NCI-H510A (cell line): ENCODE results near the gene HMX1.

Source experiments
- DNase-seq: peaks from one replicate; lab custom pipeline; 2025; lab: John Stamatoyannopoulos, UW

The HMX1 gene

DNA sequence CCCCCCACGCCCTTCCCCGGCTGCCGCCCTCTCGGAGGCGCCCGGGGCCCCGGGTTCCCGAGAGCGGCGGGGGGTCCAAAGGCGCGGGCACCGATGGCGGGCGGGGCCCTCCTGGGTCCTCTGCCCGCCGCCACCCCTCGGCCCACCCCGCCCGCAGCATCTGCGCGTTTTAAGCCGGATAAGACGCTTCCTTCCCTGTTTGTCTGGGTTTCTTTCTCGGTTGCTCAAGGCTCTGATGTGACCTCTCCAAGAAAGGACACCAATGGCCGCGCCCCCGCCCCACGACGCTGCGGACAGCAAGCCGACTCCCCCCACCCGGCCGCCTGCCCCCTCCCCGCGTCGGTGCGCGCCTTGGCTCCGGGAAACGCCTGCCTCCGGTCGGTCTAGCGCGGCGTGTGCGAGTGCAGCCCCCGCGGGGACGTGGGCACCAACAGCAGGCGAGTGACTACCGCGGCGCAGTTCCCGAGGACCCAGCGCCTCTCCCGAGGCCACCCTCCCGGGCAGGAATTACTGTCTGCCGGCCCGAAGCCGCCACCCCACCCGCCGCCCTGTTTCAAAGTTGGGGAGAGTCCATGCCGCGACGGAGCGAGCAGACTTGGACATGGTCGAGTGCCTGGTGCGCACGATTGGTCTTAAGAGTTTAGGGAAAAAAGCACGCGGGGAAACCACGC lies 21.1 kb upstream of the HMX1 start:
- no peak for DNase-seq

DNA sequence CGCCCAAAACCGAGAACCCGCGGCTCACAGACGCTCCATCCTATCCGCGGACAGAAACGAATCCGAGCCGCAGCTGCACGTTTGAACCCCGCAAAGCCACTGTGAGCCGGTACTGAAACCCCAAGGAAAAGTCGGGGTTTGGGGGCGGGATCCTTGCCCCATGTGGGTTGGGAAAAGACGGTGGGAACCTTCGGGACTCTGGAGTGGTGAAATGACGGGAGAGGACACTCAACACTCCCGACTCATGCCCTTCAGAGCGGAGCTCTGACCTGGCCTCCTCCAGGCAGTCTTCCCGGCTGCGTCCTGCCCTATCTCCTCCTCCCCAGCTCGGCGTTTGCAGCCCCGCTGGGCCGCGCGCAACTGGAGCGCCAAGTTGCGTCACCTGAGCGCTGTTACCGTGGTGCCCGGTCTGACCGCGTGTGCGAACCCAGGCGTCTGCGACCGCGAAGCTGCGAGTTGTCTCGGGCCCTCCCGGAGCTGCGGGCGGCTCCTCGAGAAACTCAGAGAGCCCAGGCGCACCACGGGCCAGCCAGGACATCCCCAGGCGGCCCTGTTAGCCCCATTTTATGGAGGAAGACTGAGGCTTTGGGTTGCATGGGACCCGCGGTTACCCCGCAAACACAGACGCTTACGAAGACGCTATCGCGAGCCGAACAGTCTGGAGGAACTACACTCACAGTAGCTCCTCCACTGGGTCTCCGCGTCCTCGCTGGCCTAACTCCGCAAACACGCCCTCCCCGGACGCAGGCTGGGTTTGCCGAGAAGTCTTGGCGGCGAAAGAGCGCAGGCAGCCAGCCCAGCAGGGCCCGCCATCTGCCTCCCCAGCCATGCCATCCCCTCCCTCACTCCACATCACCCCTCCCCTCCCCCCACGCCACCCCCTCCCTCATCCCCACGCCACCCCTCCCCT lies 20.3 kb upstream of the HMX1 start:
- no peak for DNase-seq

DNA sequence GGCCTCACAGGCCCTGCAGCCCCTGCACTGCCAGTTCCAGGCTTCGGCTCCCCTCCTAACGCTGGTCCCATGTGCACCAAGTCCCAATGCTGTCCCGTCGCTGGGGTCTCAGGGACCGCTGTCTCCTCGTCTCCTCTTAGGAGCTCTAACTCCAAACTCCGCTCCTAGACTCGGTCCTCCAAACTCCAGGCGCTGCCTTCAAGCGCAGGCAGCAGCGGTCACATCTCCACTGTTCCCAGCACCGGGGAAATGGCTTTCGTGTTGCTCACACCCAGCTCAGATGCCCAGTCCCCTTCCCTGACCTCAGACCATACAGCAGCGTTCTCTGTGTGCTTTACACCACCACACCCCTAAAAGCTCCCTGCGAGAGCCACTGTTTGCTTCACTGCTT lies 19.6 kb upstream of the HMX1 start:
- no peak for DNase-seq

DNA sequence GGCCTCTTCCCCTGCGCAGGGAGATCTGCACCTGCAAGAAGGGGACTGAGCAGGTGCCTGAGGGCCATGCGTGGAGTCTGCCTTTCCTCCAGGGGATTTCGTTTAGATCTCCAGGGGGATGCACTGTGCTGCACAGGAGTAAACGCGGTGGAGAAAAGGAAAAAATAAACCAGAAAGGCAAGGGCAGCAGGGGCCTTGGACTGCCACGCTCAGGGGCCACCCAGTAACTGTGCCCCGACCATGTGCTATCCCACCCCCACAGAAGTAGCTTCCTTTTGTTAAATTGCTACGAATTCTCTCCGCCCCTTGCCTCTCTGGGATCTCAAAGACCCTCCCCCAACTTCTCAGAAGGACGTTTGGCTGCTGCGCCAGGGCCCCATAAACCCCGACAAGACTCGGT lies 17.2 kb upstream of the HMX1 start:
- DNase-seq: no peak

DNA sequence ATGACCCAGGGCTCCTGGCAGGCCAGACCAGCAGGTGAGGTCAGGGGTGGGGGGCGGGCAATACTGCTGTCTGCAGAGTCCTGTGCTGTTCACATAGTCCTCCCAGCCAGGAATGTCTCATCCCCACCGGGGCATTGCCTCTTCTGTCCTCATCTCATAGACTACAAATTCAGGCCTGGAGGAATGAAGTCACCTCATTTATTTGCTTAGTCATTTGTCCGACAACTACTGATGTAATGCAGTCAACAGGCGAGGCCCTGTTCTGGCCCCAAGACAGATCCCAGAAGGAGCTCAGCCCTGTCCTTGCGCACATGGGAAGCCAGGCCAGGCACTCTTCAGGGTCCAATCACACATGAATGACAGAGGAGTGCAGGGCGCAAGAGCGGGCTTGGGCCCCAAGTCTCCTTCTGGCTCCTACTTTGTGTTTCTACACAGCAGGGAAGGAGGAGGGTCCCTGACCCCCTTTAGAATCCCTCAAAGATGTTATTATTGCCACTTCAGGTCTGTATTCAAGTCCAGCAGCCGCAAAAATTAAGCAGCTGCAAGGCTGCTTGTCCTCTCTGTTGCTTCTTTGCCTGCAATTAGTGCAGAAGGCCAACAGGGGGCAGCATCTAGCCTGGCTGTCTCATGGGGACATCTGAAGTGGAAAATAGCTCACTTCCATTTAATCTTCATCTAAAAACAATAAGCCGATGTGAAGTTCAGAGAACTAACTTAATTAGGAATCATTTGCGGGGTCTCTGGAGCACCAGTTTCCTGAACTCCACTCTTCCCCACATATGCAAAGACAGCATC lies 15.2 kb upstream of the HMX1 start:
- no peak for DNase-seq

DNA sequence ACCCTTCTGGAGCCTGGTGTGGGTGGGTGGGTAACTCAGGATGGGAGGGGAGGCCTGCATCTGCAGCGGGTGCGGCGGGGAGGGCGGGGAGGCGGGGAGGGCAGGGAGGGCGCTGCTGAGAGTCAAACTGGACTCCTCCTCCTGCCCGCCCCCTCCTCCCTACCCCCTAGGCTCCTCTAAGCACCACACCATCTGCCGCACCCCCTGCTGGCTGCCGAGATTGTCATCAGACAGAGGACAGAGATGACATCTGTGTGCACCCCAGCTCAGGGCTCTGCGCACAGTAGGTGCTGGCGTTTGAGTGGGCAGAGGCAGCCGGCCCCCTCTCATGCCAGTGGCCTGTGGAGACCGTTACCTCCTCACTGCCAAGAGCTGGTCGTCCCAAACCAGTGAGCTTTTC lies 10.6 kb upstream of the HMX1 start:
- no peak for DNase-seq

DNA sequence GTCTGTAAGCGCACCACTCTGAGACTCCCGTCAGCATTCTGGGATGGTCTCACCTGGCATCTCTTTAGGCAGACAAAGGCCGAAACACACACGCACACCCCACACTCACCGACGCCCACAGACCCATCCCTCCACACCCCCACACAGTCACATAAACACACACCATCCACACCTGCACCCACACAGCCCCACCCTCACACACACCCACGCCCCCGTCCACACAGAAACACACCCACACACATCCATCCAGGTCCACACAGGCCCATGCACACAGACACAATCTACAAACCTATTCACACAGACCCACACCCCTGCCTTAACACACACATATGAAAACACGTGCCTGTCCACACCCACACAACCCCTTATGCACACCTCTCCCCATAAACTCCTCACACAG lies 9.2 kb upstream of the HMX1 start:
- no peak for DNase-seq

DNA sequence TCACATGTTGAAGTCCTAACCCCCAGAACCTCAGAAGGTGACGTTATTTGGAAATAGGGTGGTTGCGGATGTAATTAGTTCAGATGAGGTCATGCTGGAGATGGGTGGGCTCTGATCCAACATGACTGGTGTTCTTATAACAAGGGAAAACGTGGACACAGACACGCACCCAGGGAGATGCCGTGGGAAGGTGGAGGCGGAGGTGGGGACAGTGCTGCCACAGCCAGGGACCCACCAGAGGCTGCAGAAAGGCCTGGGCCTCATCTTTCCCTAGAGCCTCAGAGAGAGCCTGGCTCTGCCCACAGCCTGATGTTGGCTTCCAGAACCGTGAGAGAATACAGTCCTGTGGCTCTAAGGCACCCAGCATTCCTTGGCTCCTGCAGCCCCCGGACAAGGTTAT lies 7.9 kb upstream of the HMX1 start:
- DNase-seq: no peak

DNA sequence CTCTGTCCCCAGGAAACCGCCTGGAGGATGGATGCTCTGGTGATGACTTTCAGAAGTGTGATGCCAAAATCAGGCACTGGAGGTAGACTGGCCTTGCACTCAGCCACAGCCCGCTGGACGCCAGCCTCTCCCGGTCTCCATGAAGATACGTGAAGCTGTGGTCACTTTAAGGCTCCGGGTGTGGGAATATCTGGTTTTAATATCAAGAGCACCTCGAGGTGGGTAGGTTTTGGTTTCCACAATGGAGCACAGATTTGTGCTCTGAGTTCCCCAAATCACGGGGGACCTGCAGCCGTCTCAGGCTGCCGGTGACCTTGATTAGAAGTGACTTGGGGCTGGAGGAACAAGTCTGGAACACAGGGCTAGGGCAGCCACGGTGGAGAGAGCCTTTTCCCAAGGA lies 6.8 kb upstream of the HMX1 start:
- no peak for DNase-seq

DNA sequence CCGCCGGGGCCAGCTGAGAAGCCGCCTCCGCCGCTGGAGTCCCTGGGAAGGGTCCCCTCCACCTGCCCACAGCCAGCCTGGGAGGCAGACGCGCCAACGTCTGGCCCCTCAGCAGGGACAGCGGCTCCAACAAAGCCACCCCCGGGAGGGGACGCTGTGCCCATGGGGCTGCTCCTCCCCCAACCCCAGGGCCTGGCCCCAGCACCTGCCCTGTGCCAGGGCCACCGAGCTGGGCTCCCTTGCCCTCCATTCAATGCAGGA lies 6.1 kb upstream of the HMX1 start:
- DNase-seq: no peak

DNA sequence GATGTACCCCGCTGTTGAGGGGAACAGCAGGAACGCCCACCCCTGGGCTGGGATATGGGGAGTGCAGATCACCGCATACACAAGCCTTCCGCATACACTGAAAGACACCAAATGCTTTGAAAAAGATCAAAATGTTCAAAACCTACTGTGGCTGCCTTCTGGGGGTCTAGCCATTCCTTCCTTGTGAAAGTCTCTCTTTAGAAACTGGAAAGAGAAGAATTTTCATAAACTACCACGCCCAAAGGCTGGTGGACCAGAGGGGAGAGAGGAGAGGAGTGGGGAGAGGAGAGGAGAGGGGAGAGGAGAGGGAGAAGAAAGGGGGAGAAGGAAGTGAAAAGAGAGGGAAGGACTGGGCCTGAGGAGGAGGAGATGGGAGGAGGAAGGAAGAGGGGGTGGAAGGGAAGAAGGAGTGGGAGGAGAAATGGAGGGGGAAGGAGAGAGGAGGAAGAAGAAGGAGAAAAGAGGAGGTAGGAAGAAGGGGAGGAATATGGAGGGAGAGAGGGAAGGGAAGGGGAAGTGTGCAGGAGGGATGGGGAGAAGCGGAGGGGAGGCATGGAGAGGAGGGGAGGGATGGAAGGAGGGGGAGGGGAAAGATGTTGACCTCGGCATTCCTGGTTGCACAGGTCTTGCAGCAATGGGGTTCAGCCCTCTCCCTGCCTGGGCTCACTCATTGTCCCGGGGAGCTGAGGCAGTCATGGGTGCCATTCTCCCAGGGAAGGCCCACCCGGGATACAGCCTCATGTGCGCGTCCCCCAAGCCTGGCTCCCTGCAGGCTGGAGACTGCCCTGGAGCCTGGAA lies 5.5 kb upstream of the HMX1 start:
- no peak for DNase-seq

DNA sequence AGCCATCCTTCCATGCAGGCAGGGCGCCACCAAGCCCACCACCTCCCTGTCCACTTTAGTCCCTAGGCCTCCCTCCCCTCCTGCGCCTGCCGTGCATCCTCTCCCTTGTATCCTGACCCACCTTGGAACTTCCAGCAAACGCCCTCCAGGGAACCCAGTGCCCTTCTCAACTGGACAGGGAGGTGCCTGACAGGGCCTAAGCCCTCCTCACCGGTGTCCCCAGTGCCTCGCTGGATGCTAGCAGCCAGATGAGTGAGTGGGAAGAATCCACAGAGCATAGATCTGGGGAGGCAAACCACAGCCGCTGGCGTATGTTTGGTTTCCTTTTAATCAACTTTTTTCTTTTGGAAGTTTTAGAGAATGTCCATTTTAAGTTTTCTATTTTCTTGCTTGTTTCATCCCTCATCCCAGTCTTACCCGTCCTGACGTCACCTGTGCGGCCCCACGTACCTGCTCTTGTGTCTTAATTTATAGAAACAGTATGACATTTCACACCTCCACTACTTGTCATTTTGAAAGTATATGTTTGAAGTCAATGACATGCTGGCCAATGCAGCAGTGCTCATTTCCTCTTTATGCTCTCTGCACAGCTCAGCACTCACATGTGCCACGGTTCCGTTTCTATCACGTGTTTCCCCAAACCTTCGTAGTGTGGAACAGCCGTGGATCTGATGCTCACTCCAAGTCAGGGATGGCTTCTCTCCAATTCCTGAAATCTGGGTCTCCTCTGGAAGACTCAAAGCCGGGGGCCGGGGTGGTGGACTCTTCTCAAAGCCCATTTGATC lies 3.4 kb upstream of the HMX1 start:
- DNase-seq: no peak

DNA sequence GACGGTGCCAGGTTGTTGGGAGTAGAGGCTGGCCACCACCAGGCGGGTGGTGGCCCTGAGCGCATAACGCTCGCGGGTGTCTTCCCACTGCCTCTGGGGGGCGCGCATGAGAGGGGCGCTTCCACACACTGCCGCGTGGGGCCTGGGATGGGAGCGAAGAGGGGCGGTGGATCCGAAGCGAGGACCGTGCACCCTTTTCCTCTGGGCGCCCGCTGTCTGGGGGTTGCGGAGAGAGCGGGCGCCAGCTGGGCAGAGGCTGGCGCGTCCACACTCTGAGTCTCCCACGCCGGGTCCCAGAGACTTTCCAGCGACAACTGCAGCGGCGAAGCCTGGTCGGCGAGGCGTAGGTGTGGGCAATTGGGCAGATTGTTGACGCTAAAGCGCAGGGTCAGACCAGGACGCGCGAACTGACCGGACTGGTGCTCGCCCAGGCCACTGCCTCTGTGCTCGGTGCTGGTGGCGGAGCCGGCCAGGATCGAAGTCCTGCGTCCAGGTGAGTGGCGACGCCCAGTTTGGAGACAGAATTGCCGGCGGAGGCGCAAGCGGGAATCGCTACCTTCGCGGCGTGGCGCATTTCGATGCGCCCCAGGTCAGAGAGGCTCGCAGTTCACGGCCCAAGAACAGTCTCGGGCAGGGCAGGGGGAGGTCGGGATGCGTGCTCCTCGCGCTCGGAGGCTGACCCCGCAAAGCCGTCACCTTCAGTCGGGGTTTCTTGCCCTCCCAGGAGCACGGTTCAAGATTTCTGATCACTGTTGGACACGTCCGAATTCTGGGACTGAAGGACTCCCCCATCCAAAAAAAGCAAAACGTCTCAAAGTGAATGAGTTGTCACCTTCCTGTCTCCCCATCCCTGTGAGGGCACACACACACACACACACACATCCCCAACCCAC lies 2.6 kb upstream of the HMX1 start:
- DNase-seq: no peak

DNA sequence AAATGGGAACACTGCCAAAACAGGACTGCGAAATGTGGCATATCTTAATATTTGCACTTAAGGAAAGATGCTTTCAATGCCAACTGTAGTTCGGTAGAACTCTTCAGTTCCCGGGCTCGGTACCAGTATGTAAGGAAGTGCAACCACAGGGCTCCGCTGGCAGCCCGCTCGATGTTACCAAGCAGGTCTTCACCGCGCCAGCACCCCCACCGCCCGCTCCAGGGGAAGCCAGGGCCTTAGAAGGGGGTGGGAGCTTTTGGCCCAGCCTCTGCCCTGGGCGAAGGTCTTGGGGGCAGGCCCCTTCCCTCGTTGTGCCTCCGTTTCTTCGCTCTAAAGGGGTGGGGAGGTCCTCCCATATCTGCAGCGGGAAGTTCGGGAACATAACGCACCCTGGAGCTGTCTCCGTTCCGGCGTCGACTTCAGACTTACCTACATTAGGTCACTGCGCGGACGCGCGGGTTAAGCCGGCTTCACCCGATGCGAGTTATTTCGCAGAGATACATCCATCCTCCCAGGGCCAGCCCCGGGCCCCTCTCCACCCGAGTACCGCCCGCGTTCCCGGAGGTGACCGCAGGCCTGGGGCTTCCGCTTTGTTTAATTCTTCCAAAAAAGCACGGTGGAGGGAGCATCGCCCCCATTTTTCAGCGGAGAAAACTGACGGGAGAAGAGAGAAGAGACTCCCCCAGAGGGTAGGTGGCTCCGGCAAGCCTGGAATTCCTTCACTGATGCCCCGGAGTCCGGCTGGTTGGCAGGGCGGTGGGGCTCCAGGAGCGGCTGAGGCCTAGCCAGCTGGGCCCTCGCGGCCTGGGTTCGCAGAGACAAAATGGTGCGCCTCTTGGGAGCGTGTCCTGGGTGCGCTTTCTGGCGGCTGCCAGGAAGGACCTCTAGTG lies 1.0 kb upstream of the HMX1 start:
- DNase-seq: no peak

DNA sequence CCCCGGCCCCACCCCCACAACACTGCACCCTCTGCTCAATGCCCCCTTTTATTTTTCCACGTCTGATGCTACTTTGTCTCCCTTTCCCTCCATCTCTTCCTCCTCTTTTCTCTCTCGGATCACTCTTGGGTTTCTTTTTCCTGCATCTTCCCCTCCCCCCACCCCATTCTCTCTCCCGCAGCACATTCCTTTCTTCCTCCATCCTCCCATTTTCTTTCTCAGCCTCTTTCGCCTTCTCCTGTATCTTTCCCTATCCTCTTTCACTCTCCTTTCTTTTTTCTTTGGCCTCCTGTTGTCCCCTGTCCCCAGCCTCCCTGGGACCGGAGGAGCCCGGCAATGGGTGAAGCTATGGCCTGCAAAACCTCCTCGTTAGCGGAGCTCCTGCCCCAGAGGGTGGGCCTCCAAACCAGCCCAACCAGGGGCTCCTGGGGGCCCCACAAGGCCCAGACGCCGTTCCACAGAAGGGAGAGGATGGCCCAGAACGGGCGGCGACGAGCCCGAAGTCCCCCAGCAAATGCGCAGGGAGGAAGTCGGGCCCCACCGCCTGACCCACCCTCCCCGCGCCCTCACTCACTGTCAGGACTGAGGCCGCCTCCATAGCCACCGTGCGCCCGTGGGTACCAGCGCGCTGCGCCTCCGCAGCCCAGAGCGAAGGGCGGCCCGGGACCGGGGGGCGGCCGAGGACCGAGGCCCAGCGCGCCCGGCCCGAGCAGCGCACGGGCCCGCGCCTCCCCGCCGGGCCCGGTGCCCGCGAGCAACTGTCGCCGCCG lies 807 bp downstream of the HMX1 start:
- DNase-seq: no peak

DNA sequence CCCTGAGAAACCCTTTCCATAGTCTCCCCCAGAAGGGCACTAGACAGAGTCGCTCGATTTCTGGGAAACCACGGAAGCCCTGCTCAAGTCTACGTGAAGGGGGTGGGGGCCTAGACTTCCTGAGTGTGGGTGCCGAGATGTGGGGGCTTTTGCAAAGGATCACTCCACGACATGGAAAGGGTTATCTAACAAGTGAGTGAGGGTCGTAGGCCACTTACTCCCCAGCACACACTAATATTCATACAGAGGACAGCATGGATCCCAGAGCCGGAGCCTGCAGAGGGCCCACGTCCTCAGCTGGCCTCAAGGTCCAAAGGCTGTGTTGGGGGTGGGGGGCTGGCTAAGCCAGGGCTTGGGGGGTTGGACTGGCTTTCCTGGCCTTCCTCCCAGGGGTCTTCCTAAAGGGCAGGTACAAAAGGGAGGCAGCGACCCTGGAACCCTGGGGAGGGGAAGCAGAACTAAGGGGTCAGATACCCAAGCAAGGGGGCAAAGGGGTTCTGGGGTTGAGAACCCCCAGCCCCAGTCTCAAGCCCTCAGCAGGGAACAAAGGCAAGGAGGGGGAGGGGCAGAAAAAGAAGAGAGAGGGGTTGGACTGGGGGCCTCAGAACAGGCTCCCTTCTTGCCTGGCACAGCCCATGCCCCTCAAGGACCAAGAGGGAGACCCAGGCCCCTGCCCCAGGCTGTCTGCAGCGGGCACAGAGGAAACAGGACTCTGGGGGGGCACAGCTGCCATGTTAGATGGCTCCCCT lies 1.6 kb downstream of the HMX1 start:
- no peak for DNase-seq

DNA sequence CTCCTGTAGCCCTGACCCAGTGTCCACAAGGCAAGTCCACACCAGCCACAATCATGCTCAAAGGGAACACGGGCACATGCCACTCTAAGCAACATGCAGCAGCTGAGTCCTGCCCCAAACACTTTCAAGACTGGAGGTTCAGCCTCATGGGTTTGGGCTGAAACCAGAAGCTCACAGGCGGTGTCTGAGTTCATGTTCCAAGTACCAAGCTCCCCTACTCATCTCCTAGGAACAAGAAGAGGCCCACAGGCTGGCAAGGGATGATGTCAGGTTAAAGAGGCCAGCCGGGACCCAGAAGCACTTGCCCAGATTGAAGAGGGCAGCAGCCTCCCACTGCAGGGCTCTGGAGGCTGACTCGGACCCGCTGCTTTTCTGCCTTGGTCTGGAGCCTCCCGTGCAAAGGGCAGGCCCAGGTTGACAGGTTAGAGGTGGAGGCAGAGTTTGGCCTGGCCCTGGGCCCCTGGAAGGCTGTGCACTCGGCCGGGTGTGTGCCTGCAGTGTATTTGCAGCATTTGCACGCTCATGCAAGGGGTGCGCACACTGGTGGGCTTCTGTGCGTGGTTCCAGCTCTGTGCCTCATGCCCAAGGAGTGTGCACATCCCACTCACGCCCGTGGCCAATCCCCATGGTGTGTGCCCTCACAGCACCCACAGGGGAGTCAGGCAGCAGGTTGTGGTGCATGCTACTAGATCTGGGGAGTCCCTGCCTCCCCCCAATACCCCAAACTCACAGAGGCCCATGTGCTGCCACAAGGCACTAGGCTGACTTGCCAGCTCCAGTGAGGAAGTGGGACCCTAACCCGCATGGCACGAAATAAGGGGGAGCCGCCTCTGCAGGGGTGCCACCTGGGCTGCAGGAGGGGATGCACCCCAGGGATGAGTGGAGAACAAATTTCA lies 2.4 kb downstream of the HMX1 start:
- no peak for DNase-seq
